Dendritic cell treated with granulocyte-macrophage colony-stimulating factor and Interleukin-4, amounts not matched to agents 40 ng/mL and 50 ng/mL, for 4 days (primary cell): Measurements from ENCODE around the gene STRBP.
"Not testable (repeated sequence)": the region's sequence is repeated elsewhere in the genome, so short reads cannot be mapped to it uniquely, and the experiment has no call there.

Source experiments
- H3K27ac Mint-ChIP-seq: one replicate; pipeline ENCODE4 v1.8.0; 2022; ENCODE audit warnings: mild to moderate bottlenecking, mixed read lengths
- H3K27me3 Mint-ChIP-seq: one replicate; pipeline ENCODE4 v1.8.0; 2022; ENCODE audit warnings: mild to moderate bottlenecking, mixed read lengths
- H3K36me3 Mint-ChIP-seq: one replicate; pipeline ENCODE4 v1.8.0; 2022; ENCODE audit warnings: low read depth, mixed read lengths
- H3K4me1 Mint-ChIP-seq: one replicate; pipeline ENCODE4 v1.8.0; 2022; ENCODE audit warnings: low read depth, mixed read lengths
- H3K4me3 Mint-ChIP-seq: one replicate; pipeline ENCODE4 v1.8.0; 2022; ENCODE audit warnings: mild to moderate bottlenecking, moderate library complexity, mixed read lengths
- H3K9me3 Mint-ChIP-seq: one replicate; pipeline ENCODE4 v1.8.0; 2022; ENCODE audit warnings: mixed read lengths
- intact Hi-C: fragments of 100-400 bp; cut with micrococcal nuclease; formaldehyde crosslinking; loops from one replicate; pipeline ENCODE4 v1.15.0; 2022

Gene STRBP

GRCh38 chr9:123268465-123269259, at the start of gene STRBP:
Gene STRBP (minus strand): TSS chr9:123268586. CDS start chr9:123184134, 84,452 bp downstream.
- Mint-ChIP-seq H3K27me3 (peaks cover 37% of the 10 kb centered on the region), H3K4me1 (peaks cover 18% of the 10 kb centered on the region), H3K36me3 (no peaks in the 10 kb centered on the region), H3K9me3 (no peaks in the 10 kb centered on the region), H3K4me3 (peak within 1 kb of the TSS; percentile 76), H3K27ac (no peak within 1 kb of the TSS)
- intact Hi-C loops: loop anchor here (5.0 kb wide), 1 partner anchor 69 kb away; no protein-coding TSS in a partner anchor

DNA sequence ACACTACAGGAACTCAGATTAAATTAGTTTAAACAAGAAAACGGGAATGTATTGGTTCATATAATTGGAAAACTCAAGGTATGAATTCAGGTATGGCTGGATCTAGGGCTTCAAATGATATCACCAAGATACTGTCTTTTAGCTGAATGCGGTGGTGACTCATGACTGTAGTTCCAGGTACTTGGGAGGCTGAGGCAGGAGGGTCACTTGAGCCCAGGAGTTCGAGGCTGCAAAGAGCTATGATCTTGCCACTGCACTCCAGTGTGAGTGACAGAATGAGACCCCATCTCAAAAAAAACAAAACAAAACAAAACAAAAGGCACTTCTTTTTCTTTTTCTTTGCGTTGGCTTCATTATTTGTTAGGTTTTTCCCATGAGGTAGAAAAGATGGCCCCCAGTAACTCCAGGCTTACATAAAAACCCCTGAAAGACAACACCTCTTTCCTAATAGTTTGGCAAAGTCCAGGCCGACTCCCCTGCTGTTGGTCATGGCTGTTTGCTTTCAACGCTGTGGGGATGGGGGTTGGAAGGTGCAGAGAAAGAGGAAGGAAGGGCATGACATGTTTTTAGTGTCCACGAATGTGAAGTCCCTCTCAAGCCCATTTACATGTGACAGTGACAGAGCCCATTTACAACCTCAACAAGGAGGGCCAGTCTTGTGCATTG, 47.8 kb upstream of the STRBP start:
- Mint-ChIP-seq H3K27me3 (peaks cover 13% of the 10 kb centered on the region), H3K4me3 (no peak overlapping the region), H3K27ac (no peak overlapping the region), H3K36me3 (no peaks in the 10 kb centered on the region), H3K4me1 (peaks cover 22% of the 10 kb centered on the region), H3K9me3 (no peaks in the 10 kb centered on the region)
- intact Hi-C loops: no loop called here

DNA sequence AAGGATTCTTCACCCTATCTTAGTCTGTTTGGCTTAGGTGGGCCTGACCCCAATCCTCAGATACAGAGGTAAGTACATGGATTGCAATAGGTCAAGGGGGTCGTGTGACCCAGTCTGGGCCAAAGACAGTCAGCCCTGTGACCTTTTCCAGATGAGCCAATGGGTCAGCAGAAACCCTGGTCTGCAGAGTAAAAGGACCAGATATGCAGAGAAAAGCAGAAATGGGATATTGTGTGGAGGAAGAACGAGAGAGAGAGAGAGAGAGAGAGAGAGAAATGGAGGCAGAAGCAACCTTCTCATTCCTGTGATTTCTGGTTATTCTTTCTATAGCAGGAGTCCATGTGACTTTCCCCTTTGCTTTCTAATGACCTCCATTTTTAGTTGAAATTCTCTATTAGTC, 47.2 kb upstream of the STRBP start:
- Mint-ChIP-seq H3K27me3 (peaks cover 13% of the 10 kb centered on the region), H3K27ac (no peak overlapping the region), H3K9me3 (no peaks in the 10 kb centered on the region), H3K4me3 (no peak overlapping the region), H3K4me1 (peaks cover 22% of the 10 kb centered on the region), H3K36me3 (no peaks in the 10 kb centered on the region)
- intact Hi-C loops: no loop called here

GRCh38 chr9:123314617-123315016, 46.2 kb upstream of the STRBP start:
- Mint-ChIP-seq H3K27ac (no peak overlapping the region), H3K36me3 (no peaks in the 10 kb centered on the region), H3K9me3 (no peaks in the 10 kb centered on the region), H3K4me3 (no peak overlapping the region), H3K27me3 (peaks cover 11% of the 10 kb centered on the region), H3K4me1 (peaks cover 22% of the 10 kb centered on the region)
- intact Hi-C loops: no loop called here

- peaks cover 4% of the 10 kb centered on the region for H3K27me3 Mint-ChIP-seq
- H3K36me3 Mint-ChIP-seq: no peaks in the 10 kb centered on the region
- H3K4me3 Mint-ChIP-seq: no peak overlapping the region
- intact Hi-C loops: no loop called here
- H3K27ac Mint-ChIP-seq: no peak overlapping the region
- no peaks in the 10 kb centered on the region for H3K9me3 Mint-ChIP-seq
- peaks cover 18% of the 10 kb centered on the region for H3K4me1 Mint-ChIP-seq
Observed at GRCh38 chr9:123312306-123312877, 44.0 kb upstream of the STRBP start.

GRCh38 chr9:123311250-123311752, 42.9 kb upstream of the STRBP start:
- intact Hi-C loops: no loop called here
- Mint-ChIP-seq H3K4me1 (peaks cover 15% of the 10 kb centered on the region), H3K4me3 (no peak overlapping the region), H3K36me3 (no peaks in the 10 kb centered on the region), H3K27me3 (peaks cover 4% of the 10 kb centered on the region), H3K9me3 (no peaks in the 10 kb centered on the region), H3K27ac (no peak overlapping the region)

DNA sequence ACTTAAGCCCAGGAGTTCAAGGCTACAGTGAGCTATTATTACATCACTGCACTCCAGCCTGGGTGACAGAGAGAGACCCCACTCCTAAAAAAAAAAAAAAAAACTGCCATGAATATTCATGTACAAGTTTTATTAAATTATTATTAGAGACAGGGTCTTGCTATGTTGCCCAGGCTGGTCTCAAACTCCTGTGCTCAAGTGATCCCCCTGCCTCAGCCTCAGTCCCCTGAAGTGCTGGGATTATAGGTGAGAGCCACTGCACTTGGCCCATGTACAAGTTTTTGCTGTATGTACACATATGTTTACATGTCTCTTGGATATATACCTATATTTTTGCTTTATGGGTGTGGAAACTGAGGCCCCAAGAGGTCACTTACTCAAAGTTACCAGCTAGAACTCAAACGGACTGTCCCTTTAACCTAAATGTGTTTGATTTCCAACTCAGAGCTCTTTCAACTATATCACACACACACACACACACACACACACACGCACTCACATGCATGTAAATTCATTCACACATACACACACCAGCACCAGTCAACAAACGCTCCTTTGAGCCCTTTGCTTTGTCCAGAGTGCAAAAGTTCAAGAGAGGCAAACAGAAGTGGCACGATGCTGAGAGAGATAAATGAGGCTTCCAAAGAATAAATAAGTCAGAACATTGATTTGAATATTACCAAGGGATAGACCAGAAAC, 42.3 kb upstream of the STRBP start:
- Mint-ChIP-seq H3K4me3 (no peak overlapping the region), H3K4me1 (peaks cover 9% of the 10 kb centered on the region), H3K9me3 (no peaks in the 10 kb centered on the region), H3K27ac (no peak overlapping the region), H3K27me3 (peaks cover 4% of the 10 kb centered on the region), H3K36me3 (no peaks in the 10 kb centered on the region)
- intact Hi-C loops: no loop called here

DNA sequence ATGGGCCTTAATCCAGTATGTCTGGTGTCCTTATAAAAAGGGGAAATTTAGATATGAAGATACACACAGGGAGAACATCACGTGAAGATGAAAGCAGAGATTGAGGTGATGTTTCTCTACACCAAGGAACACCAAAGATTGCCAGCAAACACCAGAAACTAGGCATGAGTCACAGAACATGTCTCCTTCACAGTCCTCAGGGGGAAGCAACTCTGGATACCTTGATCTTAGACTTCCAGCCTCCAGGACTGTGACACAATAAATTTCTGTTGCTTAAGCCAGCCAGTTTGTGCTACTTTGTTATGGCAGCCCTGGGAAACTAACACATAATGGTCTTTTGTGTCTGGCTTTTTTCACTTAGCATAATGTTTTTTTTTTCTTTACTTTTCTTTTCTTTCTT, 41.2 kb upstream of the STRBP start:
- no peaks in the 10 kb centered on the region for H3K36me3 Mint-ChIP-seq
- H3K9me3 Mint-ChIP-seq: no peaks in the 10 kb centered on the region
- no peak overlapping the region for H3K4me3 Mint-ChIP-seq
- intact Hi-C loops: no loop called here
- no peak overlapping the region for H3K27ac Mint-ChIP-seq
- H3K4me1 Mint-ChIP-seq: peaks cover 5% of the 10 kb centered on the region
- peaks cover 6% of the 10 kb centered on the region for H3K27me3 Mint-ChIP-seq

DNA sequence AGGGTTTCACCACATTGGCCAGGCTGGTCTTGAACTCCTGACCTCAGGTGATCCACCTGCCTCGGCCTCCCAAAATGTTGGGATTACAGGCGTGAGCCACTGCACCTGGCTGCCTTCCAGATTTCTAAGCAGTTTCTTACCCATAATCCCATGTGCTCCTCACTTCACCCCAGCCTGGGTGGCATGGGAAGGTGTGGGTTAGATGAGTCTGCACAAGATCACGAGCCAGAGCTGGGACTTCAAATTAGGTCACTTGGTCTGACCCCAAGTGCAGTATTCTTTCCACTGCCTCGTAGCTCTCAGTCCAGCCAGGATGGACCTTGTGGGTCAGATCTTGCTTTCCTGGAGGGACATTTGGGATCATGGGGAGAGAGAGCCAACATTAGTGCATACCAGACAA, 37.5 kb upstream of the STRBP start:
- H3K27ac Mint-ChIP-seq: no peak overlapping the region
- H3K9me3 Mint-ChIP-seq: no peaks in the 10 kb centered on the region
- peaks cover 2% of the 10 kb centered on the region for H3K27me3 Mint-ChIP-seq
- intact Hi-C loops: no loop called here
- no peaks in the 10 kb centered on the region for H3K4me1 Mint-ChIP-seq
- H3K4me3 Mint-ChIP-seq: no peak overlapping the region
- no peaks in the 10 kb centered on the region for H3K36me3 Mint-ChIP-seq

- no peak overlapping the region for H3K4me3 Mint-ChIP-seq
- no peaks in the 10 kb centered on the region for H3K4me1 Mint-ChIP-seq
- no peaks in the 10 kb centered on the region for H3K36me3 Mint-ChIP-seq
- peaks cover 2% of the 10 kb centered on the region for H3K27me3 Mint-ChIP-seq
- no peaks in the 10 kb centered on the region for H3K9me3 Mint-ChIP-seq
- no peak overlapping the region for H3K27ac Mint-ChIP-seq
- intact Hi-C loops: no loop called here
Observed at GRCh38 chr9:123304340-123304691, 35.9 kb upstream of the STRBP start.

GRCh38 chr9:123302348-123303214, 34.2 kb upstream of the STRBP start:
- Mint-ChIP-seq H3K4me1 (no peaks in the 10 kb centered on the region), H3K4me3 (no peak overlapping the region), H3K36me3 (no peaks in the 10 kb centered on the region), H3K9me3 (no peaks in the 10 kb centered on the region), H3K27me3 (peaks cover 2% of the 10 kb centered on the region), H3K27ac (no peak overlapping the region)
- intact Hi-C loops: no loop called here

GRCh38 chr9:123301936-123302335, 33.5 kb upstream of the STRBP start:
- H3K36me3 Mint-ChIP-seq, H3K27me3 Mint-ChIP-seq, H3K4me1 Mint-ChIP-seq, H3K27ac Mint-ChIP-seq, H3K9me3 Mint-ChIP-seq, H3K4me3 Mint-ChIP-seq, intact Hi-C loops: not testable (repeated sequence)

DNA sequence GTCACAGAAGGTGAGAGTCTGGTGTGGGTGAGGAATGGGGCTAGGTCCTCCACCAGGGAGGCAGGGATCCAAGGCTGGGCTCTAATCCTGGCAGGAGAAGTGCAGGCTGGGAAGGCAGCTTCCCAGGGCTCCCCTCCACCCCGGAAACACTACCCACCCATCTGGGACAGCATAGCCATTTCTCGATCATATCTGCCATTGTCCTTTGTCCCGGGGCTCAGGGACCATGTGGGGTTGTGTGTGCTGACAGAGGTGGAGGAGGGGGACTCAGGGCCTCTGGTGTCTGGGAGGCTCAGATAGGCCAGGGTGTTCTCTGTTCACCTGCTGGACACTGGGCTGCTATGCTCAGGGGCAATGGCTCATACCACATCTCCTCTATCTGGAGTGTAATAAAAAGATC, 32.2 kb upstream of the STRBP start:
- intact Hi-C loops: no loop called here
- Mint-ChIP-seq H3K27me3 (peaks cover 2% of the 10 kb centered on the region), H3K4me1 (no peaks in the 10 kb centered on the region), H3K4me3 (no peak overlapping the region), H3K36me3 (no peaks in the 10 kb centered on the region), H3K9me3 (no peaks in the 10 kb centered on the region), H3K27ac (no peak overlapping the region)
